ENCODE results near the gene FNBP1.

DNA sequence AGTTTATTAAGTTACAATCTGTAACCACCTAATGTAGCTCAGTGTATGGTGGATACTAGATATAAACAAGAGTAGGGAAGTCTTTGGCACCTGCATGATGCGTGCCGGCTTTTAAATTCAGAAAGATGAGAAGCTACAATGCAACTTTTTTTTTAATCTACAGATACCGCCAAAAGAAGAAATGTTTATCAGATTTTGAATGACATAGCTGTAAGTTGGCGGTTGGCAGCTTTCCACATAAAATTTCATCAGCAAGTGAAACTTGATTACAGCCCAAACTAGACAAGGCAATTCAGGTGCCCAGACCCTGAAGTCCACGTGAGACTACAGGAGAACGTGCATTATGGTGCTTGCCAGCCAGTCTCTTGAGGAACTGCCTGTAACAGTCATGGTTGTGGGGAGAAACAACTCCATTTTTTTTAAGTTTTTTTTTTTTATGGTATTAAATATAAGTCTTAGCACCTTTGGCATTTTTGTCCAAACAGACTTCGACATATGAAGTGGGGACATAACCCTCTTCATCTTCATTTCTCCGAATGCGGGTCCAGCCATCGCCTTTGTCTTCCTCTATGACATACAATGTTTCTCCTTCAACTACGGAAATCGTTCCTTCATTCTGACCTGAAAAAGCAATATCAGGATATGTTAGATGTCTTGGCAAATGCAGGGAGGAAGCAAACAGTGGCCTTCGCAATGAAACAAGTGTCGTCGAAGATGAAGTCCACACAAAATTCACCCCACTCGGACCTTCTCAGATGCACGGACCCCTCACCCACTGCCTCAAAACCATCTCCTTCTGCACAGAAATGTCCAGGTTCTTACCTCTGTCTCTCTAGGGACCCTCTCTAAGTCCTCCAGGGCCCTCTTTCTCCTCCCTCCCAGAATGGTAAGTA, 147.4 kb downstream of the FNBP1 start:
- TF ChIP-seq EZH2 (IDR thresholded peaks at IDR 0.05; ENCODE audit: low read depth, unreplicated experiment) (no peak), EZH2phosphoT487 (IDR thresholded peaks at IDR 0.05; ENCODE audit: unreplicated experiment) (no peak), POLR2AphosphoS5 (IDR thresholded peaks at IDR 0.05; ENCODE audit: low read depth) (no peak), JUNB (IDR thresholded peaks at IDR 0.05; ENCODE audit: unreplicated experiment) (no peak), ZNF462 (CRISPR knock-in tag; IDR thresholded peaks at IDR 0.05) (no peak), ZNF331 (CRISPR knock-in tag; IDR thresholded peaks at IDR 0.05; ENCODE audit: low read depth) (no peak), CREB1 (CRISPR knock-in tag; IDR thresholded peaks at IDR 0.05; ENCODE audit: low read depth) (no peak)
- TF ChIP-seq, protein P1, sequence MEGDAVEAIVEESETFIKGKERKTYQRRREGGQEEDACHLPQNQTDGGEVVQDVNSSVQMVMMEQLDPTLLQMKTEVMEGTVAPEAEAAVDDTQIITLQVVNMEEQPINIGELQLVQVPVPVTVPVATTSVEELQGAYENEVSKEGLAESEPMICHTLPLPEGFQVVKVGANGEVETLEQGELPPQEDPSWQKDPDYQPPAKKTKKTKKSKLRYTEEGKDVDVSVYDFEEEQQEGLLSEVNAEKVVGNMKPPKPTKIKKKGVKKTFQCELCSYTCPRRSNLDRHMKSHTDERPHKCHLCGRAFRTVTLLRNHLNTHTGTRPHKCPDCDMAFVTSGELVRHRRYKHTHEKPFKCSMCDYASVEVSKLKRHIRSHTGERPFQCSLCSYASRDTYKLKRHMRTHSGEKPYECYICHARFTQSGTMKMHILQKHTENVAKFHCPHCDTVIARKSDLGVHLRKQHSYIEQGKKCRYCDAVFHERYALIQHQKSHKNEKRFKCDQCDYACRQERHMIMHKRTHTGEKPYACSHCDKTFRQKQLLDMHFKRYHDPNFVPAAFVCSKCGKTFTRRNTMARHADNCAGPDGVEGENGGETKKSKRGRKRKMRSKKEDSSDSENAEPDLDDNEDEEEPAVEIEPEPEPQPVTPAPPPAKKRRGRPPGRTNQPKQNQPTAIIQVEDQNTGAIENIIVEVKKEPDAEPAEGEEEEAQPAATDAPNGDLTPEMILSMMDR (conservative IDR thresholded peaks at IDR 0.05; ENCODE audit: low read depth in 2 of 2) = no peak
- TF ChIP-seq, protein P2, sequence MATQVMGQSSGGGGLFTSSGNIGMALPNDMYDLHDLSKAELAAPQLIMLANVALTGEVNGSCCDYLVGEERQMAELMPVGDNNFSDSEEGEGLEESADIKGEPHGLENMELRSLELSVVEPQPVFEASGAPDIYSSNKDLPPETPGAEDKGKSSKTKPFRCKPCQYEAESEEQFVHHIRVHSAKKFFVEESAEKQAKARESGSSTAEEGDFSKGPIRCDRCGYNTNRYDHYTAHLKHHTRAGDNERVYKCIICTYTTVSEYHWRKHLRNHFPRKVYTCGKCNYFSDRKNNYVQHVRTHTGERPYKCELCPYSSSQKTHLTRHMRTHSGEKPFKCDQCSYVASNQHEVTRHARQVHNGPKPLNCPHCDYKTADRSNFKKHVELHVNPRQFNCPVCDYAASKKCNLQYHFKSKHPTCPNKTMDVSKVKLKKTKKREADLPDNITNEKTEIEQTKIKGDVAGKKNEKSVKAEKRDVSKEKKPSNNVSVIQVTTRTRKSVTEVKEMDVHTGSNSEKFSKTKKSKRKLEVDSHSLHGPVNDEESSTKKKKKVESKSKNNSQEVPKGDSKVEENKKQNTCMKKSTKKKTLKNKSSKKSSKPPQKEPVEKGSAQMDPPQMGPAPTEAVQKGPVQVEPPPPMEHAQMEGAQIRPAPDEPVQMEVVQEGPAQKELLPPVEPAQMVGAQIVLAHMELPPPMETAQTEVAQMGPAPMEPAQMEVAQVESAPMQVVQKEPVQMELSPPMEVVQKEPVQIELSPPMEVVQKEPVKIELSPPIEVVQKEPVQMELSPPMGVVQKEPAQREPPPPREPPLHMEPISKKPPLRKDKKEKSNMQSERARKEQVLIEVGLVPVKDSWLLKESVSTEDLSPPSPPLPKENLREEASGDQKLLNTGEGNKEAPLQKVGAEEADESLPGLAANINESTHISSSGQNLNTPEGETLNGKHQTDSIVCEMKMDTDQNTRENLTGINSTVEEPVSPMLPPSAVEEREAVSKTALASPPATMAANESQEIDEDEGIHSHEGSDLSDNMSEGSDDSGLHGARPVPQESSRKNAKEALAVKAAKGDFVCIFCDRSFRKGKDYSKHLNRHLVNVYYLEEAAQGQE (IDR thresholded peaks at IDR 0.05; ENCODE audit: unreplicated experiment) = no peak
